ENCODE data around the gene SRSF8.
"Not testable (repeated sequence)": the region's sequence is repeated elsewhere in the genome, so short reads cannot be mapped to it uniquely, and the experiment has no call there.

The SRSF8 gene

GRCh38 chr11:95103701-95104100 lies 37.0 kb downstream of the SRSF8 start:
- Histone ChIP-seq H3K9ac (ENCODE audit: low read depth in 1 of 2, low read length in 2 of 2) (no peak overlapping the region), H3K9me3 (ENCODE audit: control insufficient read depth in 2 of 2, low read length in 2 of 2) (no peaks in the 10 kb centered on the region), H3K4me1 (ENCODE audit: control insufficient read depth in 2 of 2, insufficient read depth in 2 of 2, low read length in 2 of 2) (peaks cover 15 to 21% of the 10 kb centered on the region in 2 donors), H3K27me3 (ENCODE audit: control insufficient read depth in 2 of 2, insufficient read depth in 2 of 2, low read length in 2 of 2) (no peaks in the 10 kb centered on the region), H3K36me3 (ENCODE audit: control insufficient read depth in 2 of 2, insufficient read depth in 2 of 2, low read length in 2 of 2) (no peaks in the 10 kb centered on the region), H3K4me3 (ENCODE audit: low read length in 2 of 2) (no peak overlapping the region), H3K27ac (ENCODE audit: low read depth in 2 of 2, low read length in 2 of 2) (no peak overlapping the region)

GRCh38 chr11:95104121-95104830 lies 37.6 kb downstream of the SRSF8 start:
- H3K4me3 ChIP-seq (ENCODE audit: low read length in 2 of 2) = no peak overlapping the region
- H3K9ac ChIP-seq (ENCODE audit: low read depth in 1 of 2, low read length in 2 of 2) = no peak overlapping the region
- H3K4me1 ChIP-seq (ENCODE audit: control insufficient read depth in 2 of 2, insufficient read depth in 2 of 2, low read length in 2 of 2) = peaks cover 12 to 21% of the 10 kb centered on the region in 2 donors
- H3K27me3 ChIP-seq (ENCODE audit: control insufficient read depth in 2 of 2, insufficient read depth in 2 of 2, low read length in 2 of 2) = no peaks in the 10 kb centered on the region
- H3K36me3 ChIP-seq (ENCODE audit: control insufficient read depth in 2 of 2, insufficient read depth in 2 of 2, low read length in 2 of 2) = peaks cover 0 to under 1% of the 10 kb centered on the region in 2 donors
- no peaks in the 10 kb centered on the region for H3K9me3 ChIP-seq (ENCODE audit: control insufficient read depth in 2 of 2, low read length in 2 of 2)
- no peak overlapping the region for H3K27ac ChIP-seq (ENCODE audit: low read depth in 2 of 2, low read length in 2 of 2)

GRCh38 chr11:95104856-95105255 lies 38.1 kb downstream of the SRSF8 start:
- no peak overlapping the region for H3K4me3 ChIP-seq (ENCODE audit: low read length in 2 of 2)
- no peaks in the 10 kb centered on the region for H3K9me3 ChIP-seq (ENCODE audit: control insufficient read depth in 2 of 2, low read length in 2 of 2)
- H3K27me3 ChIP-seq (ENCODE audit: control insufficient read depth in 2 of 2, insufficient read depth in 2 of 2, low read length in 2 of 2) = no peaks in the 10 kb centered on the region
- H3K9ac ChIP-seq (ENCODE audit: low read depth in 1 of 2, low read length in 2 of 2) = no peak overlapping the region
- H3K4me1 ChIP-seq (ENCODE audit: control insufficient read depth in 2 of 2, insufficient read depth in 2 of 2, low read length in 2 of 2) = peaks cover 8 to 15% of the 10 kb centered on the region in 2 donors
- peaks cover 0 to 5% of the 10 kb centered on the region in 2 donors for H3K36me3 ChIP-seq (ENCODE audit: control insufficient read depth in 2 of 2, insufficient read depth in 2 of 2, low read length in 2 of 2)
- H3K27ac ChIP-seq (ENCODE audit: low read depth in 2 of 2, low read length in 2 of 2) = no peak overlapping the region

GRCh38 chr11:95108159-95108611 lies 41.5 kb downstream of the SRSF8 start:
- H3K36me3 ChIP-seq (ENCODE audit: control insufficient read depth in 2 of 2, insufficient read depth in 2 of 2, low read length in 2 of 2) = peaks cover 0 to 8% of the 10 kb centered on the region in 2 donors
- H3K9ac ChIP-seq (ENCODE audit: low read depth in 1 of 2, low read length in 2 of 2) = no peak overlapping the region
- no peaks in the 10 kb centered on the region for H3K27me3 ChIP-seq (ENCODE audit: control insufficient read depth in 2 of 2, insufficient read depth in 2 of 2, low read length in 2 of 2)
- no peaks in the 10 kb centered on the region for H3K9me3 ChIP-seq (ENCODE audit: control insufficient read depth in 2 of 2, low read length in 2 of 2)
- H3K4me3 ChIP-seq (ENCODE audit: low read length in 2 of 2) = no peak overlapping the region
- peak overlapping the region in 1 of 2 donors; percentile 25 for H3K27ac ChIP-seq (ENCODE audit: low read depth in 2 of 2, low read length in 2 of 2)
- H3K4me1 ChIP-seq (ENCODE audit: control insufficient read depth in 2 of 2, insufficient read depth in 2 of 2, low read length in 2 of 2) = peaks cover 0 to 7% of the 10 kb centered on the region in 2 donors

- no peak overlapping the region for H3K27ac ChIP-seq (ENCODE audit: low read depth in 2 of 2, low read length in 2 of 2)
- H3K9me3 ChIP-seq (ENCODE audit: control insufficient read depth in 2 of 2, low read length in 2 of 2) = no peaks in the 10 kb centered on the region
- no peaks in the 10 kb centered on the region for H3K27me3 ChIP-seq (ENCODE audit: control insufficient read depth in 2 of 2, insufficient read depth in 2 of 2, low read length in 2 of 2)
- H3K36me3 ChIP-seq (ENCODE audit: control insufficient read depth in 2 of 2, insufficient read depth in 2 of 2, low read length in 2 of 2) = peaks cover 0 to 8% of the 10 kb centered on the region in 2 donors
- H3K9ac ChIP-seq (ENCODE audit: low read depth in 1 of 2, low read length in 2 of 2) = no peak overlapping the region
- H3K4me1 ChIP-seq (ENCODE audit: control insufficient read depth in 2 of 2, insufficient read depth in 2 of 2, low read length in 2 of 2) = peaks cover 0 to 7% of the 10 kb centered on the region in 2 donors
- H3K4me3 ChIP-seq (ENCODE audit: low read length in 2 of 2) = no peak overlapping the region
Observed at GRCh38 chr11:95108671-95109551, 42.2 kb downstream of the SRSF8 start.

GRCh38 chr11:95111471-95111870 lies 44.8 kb downstream of the SRSF8 start:
- H3K4me1 ChIP-seq (ENCODE audit: control insufficient read depth in 2 of 2, insufficient read depth in 2 of 2, low read length in 2 of 2); H3K4me3 ChIP-seq (ENCODE audit: low read length in 2 of 2); H3K27ac ChIP-seq (ENCODE audit: low read depth in 2 of 2, low read length in 2 of 2); H3K9ac ChIP-seq (ENCODE audit: low read depth in 1 of 2, low read length in 2 of 2); H3K36me3 ChIP-seq (ENCODE audit: control insufficient read depth in 2 of 2, insufficient read depth in 2 of 2, low read length in 2 of 2); H3K27me3 ChIP-seq (ENCODE audit: control insufficient read depth in 2 of 2, insufficient read depth in 2 of 2, low read length in 2 of 2); H3K9me3 ChIP-seq (ENCODE audit: control insufficient read depth in 2 of 2, low read length in 2 of 2): not testable (repeated sequence)

GRCh38 chr11:95111923-95112540 lies 45.3 kb downstream of the SRSF8 start:
- Histone ChIP-seq H3K4me1 (ENCODE audit: control insufficient read depth in 2 of 2, insufficient read depth in 2 of 2, low read length in 2 of 2) (peaks cover 0 to 7% of the 10 kb centered on the region in 2 donors), H3K9me3 (ENCODE audit: control insufficient read depth in 2 of 2, low read length in 2 of 2) (no peaks in the 10 kb centered on the region), H3K27me3 (ENCODE audit: control insufficient read depth in 2 of 2, insufficient read depth in 2 of 2, low read length in 2 of 2) (no peaks in the 10 kb centered on the region), H3K27ac (ENCODE audit: low read depth in 2 of 2, low read length in 2 of 2) (no peak overlapping the region), H3K36me3 (ENCODE audit: control insufficient read depth in 2 of 2, insufficient read depth in 2 of 2, low read length in 2 of 2) (peaks cover 0 to 8% of the 10 kb centered on the region in 2 donors), H3K4me3 (ENCODE audit: low read length in 2 of 2) (no peak overlapping the region), H3K9ac (ENCODE audit: low read depth in 1 of 2, low read length in 2 of 2) (no peak overlapping the region)

GRCh38 chr11:95115597-95115996 lies 48.9 kb downstream of the SRSF8 start:
- H3K4me1 ChIP-seq (ENCODE audit: control insufficient read depth in 2 of 2, insufficient read depth in 2 of 2, low read length in 2 of 2) = no peaks in the 10 kb centered on the region
- no peak overlapping the region for H3K27ac ChIP-seq (ENCODE audit: low read depth in 2 of 2, low read length in 2 of 2)
- H3K27me3 ChIP-seq (ENCODE audit: control insufficient read depth in 2 of 2, insufficient read depth in 2 of 2, low read length in 2 of 2) = no peaks in the 10 kb centered on the region
- H3K36me3 ChIP-seq (ENCODE audit: control insufficient read depth in 2 of 2, insufficient read depth in 2 of 2, low read length in 2 of 2) = no peaks in the 10 kb centered on the region
- no peak overlapping the region for H3K4me3 ChIP-seq (ENCODE audit: low read length in 2 of 2)
- peaks cover 0 to 2% of the 10 kb centered on the region in 2 donors for H3K9me3 ChIP-seq (ENCODE audit: control insufficient read depth in 2 of 2, low read length in 2 of 2)
- no peak overlapping the region for H3K9ac ChIP-seq (ENCODE audit: low read depth in 1 of 2, low read length in 2 of 2)

- Histone ChIP-seq H3K4me3 (ENCODE audit: low read length in 2 of 2) (no peak overlapping the region), H3K9ac (ENCODE audit: low read depth in 1 of 2, low read length in 2 of 2) (no peak overlapping the region), H3K27me3 (ENCODE audit: control insufficient read depth in 2 of 2, insufficient read depth in 2 of 2, low read length in 2 of 2) (no peaks in the 10 kb centered on the region), H3K27ac (ENCODE audit: low read depth in 2 of 2, low read length in 2 of 2) (no peak overlapping the region), H3K36me3 (ENCODE audit: control insufficient read depth in 2 of 2, insufficient read depth in 2 of 2, low read length in 2 of 2) (no peaks in the 10 kb centered on the region), H3K9me3 (ENCODE audit: control insufficient read depth in 2 of 2, low read length in 2 of 2) (peaks cover 0 to 2% of the 10 kb centered on the region in 2 donors), H3K4me1 (ENCODE audit: control insufficient read depth in 2 of 2, insufficient read depth in 2 of 2, low read length in 2 of 2) (no peaks in the 10 kb centered on the region)
Observed at GRCh38 chr11:95119361-95120060, 52.8 kb downstream of the SRSF8 start.
